GM21381 (cell line): ENCODE data around the gene EPHB3.
A peak's percentile ranks its signal among the peaks of the same experiment; 100 is the strongest.

ENCODE experiments used
- ATAC-seq: cut with Tn5 transposase; IDR thresholded peaks from one replicate; pipeline ENCODE4 v1.9.1; 2021; ENCODE audit warnings: mild to moderate bottlenecking, moderate library complexity; ENCODE audit not compliant: unreplicated experiment

The EPHB3 gene

DNA sequence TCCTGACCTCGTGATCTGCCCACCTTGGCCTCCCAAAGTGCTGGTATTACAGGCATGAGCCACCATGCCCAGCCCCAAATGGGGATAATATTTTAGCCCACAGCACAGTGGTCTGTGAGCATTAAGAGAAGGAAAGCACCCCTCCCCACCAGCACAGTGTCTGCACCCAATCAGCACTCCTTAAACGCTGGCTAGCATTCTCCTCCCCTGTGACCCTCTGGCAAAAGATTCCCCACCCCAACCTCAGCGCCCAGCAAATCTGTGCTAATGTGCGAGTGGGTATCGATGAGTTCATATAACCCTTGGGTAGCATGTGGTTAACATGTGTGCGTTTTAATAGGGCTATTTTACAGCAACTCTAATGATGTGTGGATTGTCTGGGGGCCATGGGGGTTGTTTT, 18.3 kb upstream of the EPHB3 start:
- ATAC-seq: no peak

GRCh38 chr3:184543843-184544512, 17.6 kb upstream of the EPHB3 start:
- peak; percentile 65 for ATAC-seq

- no peak for ATAC-seq
Measured at GRCh38 chr3:184544513-184544861, 17.1 kb upstream of the EPHB3 start.

DNA sequence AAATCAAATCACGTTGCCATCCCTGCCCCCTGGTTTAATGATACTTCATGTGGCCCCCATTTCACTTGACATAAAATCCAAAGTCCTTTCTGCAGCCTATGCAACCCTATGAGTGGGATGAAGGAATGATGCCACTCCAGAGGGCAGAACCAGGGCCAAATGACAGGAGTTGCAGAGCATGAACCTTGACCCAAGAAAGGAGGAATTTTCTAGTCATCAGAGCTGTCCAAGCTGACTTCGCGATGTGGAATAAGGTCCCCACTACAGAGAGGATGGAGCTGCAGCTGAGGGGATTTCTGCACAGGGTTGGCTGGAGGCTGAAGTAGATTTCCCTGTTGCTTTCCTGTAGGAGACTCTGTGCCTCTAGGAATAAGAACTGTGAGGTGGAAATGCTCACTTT, 15.8 kb upstream of the EPHB3 start:
- ATAC-seq: no peak

DNA sequence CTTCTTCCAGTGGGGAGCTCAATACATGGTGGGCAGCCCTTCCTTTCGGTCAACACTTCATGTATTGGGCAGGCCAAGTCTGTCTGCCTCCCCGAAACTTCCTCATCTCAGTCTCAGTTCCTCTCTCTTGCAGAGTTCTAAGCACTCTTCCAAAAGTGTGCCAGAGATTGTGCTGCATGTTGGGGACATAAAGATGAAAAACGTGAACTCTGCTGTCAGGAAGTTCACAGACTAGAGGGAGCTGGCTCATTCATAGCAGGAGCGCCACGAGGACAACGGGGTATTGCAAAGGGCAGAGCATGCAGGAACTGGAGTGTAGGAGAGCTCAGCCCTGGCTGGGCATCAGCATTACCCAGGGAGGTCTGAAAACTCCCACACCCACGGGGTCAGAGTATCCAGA, 15.3 kb upstream of the EPHB3 start:
- ATAC-seq: no peak

GRCh38 chr3:184549796-184550577, 11.6 kb upstream of the EPHB3 start:
- no peak for ATAC-seq

DNA sequence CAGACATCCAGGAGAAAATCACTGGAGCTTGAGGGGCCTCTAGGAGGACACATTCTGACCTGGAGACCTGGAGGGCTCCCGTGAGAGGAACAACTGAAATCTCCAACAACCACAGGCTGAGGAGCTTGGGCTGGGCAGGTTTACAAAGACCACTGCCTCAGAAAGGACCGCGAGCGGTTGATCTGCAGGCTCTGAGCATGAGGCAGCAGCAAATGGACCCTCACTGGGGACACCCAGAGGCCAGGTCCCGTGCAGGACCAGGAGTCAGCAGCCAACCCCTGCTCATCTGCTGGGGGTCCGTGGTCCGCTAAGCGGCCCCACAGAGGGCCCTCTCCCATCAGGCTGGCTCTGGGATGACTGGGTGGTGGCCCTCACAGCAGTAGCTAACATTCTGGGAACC, 10.5 kb upstream of the EPHB3 start:
- no peak for ATAC-seq

- no peak for ATAC-seq
Measured at GRCh38 chr3:184551614-184552256, 9.8 kb upstream of the EPHB3 start.

DNA sequence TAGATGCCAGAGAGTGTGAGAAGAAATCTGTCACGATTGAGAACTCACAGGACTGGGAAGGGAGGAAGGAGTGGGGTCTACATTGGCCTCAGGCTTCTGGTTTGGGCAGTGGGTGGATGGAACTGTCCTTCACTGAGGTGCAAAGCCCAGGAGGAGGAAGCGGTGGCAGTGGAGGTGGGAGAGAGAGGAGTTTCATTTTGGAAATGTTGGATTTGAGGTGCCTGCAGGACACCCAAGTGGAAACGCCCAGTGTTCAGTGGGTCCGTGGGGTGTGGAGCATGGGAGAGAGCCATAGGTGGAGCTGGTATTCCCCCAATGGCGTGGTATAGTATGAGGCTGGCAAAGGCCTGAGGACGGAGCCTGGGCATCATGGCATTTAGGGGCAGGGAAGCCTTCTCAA, 9.3 kb upstream of the EPHB3 start:
- no peak for ATAC-seq

GRCh38 chr3:184552863-184553262, 8.7 kb upstream of the EPHB3 start:
- no peak for ATAC-seq

DNA sequence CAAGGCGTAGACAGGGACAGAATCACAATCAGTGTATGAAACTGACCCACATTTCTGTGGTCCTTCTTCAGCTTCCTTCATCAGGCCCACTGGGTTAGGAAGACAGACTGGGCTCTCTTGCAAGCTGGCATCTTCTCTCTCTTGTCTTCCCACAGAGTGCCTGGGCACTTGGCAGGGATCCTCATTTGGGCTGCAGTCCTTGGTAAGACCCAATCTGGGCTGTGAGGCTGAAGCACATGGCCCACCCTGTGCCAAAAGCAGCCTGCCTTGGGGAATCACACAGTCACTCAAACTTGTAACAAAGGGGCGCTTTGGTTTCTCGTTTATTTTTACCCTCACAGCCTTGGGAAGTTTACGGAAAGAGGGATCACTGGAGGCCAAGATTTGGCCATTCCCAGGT, 8.2 kb upstream of the EPHB3 start:
- no peak for ATAC-seq

- no peak for ATAC-seq
Measured at GRCh38 chr3:184554461-184554860, 7.1 kb upstream of the EPHB3 start.

- ATAC-seq: no peak
Measured at GRCh38 chr3:184556582-184557347, 4.8 kb upstream of the EPHB3 start.

GRCh38 chr3:184557348-184557950, 4.1 kb upstream of the EPHB3 start:
- no peak for ATAC-seq

DNA sequence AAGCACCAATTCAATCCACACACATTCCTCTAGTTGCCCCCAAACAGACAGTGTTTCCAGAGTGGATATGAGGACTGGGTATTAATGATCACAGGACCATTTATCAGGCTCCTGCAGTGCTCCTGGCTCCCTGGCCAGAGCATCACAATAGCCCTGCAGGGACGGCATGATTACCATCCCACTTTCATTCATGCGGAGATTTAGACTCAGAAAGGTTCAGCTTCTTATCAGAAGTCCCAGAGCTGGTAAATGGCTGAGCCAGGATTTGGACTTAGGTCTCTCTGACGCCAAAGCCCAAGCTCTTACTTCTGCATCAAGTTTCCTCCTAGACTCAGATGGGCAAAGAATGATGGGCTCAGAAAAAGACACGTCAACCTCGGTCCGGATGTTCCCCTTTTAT, 2.9 kb upstream of the EPHB3 start:
- ATAC-seq: no peak

- no peak for ATAC-seq
Measured at GRCh38 chr3:184559336-184559735, 2.2 kb upstream of the EPHB3 start.

DNA sequence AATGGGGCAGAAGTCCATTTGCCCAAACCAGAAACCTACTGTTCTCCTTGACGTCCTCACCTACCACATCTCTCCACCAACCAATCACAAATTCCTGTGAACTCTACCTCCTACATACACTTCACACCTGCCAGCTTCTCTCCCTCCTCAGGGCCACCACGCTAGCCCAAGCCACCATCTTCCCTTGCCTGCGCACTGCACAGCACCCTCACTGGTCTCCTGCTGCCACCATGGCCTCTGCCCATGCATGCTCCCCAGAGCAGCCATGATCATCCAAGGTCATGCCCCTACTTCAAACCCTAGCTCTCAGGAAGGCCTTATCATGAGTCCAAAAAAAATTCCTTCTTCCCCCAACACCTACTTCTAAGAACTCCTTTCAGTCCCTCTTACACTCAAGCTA, 1.1 kb upstream of the EPHB3 start:
- no peak for ATAC-seq

GRCh38 chr3:184561913-184562877, 610 bp downstream of the EPHB3 start:
- ATAC-seq: no peak

GRCh38 chr3:184562878-184563560, 1.4 kb downstream of the EPHB3 start:
- ATAC-seq: no peak
